ENCODE data around the gene VSIG10L.

VSIG10L gene

DNA sequence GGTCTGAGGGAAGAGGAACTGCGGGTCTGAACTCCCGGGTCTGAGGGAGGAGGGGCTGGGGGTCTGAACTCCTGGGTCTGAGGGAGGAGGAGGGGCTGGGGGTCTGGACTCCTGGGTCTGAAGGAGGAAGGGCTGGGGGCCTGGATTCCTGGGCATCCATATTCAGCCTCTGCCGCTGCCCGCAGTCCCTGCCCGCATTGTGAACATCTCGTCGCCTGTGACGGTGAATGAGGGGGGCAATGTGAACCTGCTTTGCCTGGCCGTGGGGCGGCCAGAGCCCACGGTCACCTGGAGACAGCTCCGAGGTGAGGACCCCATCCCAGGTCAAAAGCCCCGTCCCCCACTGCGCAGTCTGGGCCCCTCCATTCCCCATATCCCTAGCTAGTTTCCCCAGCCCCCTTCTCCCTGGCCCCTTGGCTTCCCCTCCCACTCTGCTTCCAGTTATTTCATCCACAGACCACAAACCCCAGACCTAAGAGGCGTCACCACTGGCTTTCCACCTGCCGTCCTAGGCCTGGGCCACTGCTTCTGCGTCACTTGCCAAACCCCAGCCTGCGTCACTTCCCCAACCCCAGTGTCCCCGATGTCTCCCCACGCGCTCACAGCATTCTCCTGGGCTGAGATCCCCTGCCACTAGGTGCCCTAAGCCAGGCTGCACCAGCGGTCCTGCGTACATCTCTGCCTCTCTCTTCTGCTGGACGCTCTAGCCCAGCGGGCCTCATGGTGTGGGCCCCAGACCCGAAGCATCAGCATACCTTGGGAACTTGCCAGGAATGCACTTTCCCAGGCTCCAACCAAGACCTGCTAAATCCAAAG, 16.6 kb downstream of the VSIG10L start:
- H3K4me3 ChIP-seq (ENCODE audit: low read depth in 1 of 2, low read length in 1 of 2), result no peak overlapping the region
- no peak for TF ChIP-seq CTCF (IDR thresholded peaks at IDR 0.05)
- H3K36me3 ChIP-seq, result no peaks in the 10 kb centered on the region
- H3K27ac ChIP-seq, result no peak overlapping the region
- peaks cover 84% of the 10 kb centered on the region for H3K27me3 ChIP-seq
- H3K9me3 ChIP-seq, result no peaks in the 10 kb centered on the region
- H3K4me1 ChIP-seq (ENCODE audit: control insufficient read depth in 1 of 2, insufficient read depth in 1 of 2, low read depth in 1 of 2, low read length in 1 of 2), result peaks cover 0 to 8% of the 10 kb centered on the region in 2 experiments

DNA sequence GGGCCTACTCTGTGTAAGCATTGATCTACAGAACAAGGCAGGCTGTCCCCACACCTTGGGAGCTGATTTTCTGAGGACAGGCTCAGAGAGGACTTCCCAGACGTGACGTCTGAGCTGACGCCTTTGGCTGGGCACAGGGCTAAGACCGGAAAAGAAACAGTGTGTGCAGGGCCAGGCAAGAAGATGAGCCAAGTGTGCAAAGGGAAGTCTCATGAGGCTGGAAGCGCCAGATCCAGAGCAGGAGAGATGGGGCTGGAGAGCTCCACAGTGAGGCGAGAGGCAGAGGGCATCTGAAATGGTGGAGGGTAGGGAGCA, 17.8 kb downstream of the VSIG10L start:
- Histone ChIP-seq H3K9me3 (no peaks in the 10 kb centered on the region), H3K36me3 (no peaks in the 10 kb centered on the region), H3K4me1 (ENCODE audit: control insufficient read depth in 1 of 2, insufficient read depth in 1 of 2, low read depth in 1 of 2, low read length in 1 of 2) (peaks cover 0 to 8% of the 10 kb centered on the region in 2 experiments), H3K4me3 (ENCODE audit: low read depth in 1 of 2, low read length in 1 of 2) (no peak overlapping the region), H3K27ac (no peak overlapping the region), H3K27me3 (peaks cover 73% of the 10 kb centered on the region)
- no peak for TF ChIP-seq CTCF (IDR thresholded peaks at IDR 0.05)

- no peak for TF ChIP-seq CTCF (IDR thresholded peaks at IDR 0.05)
- peaks cover 72% of the 10 kb centered on the region for H3K27me3 ChIP-seq
- H3K4me1 ChIP-seq (ENCODE audit: control insufficient read depth in 1 of 2, insufficient read depth in 1 of 2, low read depth in 1 of 2, low read length in 1 of 2), result peaks cover 0 to 8% of the 10 kb centered on the region in 2 experiments
- H3K36me3 ChIP-seq, result no peaks in the 10 kb centered on the region
- H3K27ac ChIP-seq, result no peak overlapping the region
- H3K4me3 ChIP-seq (ENCODE audit: low read depth in 1 of 2, low read length in 1 of 2), result no peak overlapping the region
- no peaks in the 10 kb centered on the region for H3K9me3 ChIP-seq
Measured at GRCh38 chr19:51323481-51324166, 18.3 kb downstream of the VSIG10L start.

GRCh38 chr19:51321799-51322198, 20.1 kb downstream of the VSIG10L start:
- Histone ChIP-seq H3K27ac (no peak overlapping the region), H3K36me3 (no peaks in the 10 kb centered on the region), H3K4me3 (ENCODE audit: low read depth in 1 of 2, low read length in 1 of 2) (no peak overlapping the region), H3K27me3 (peaks cover 60% of the 10 kb centered on the region), H3K4me1 (ENCODE audit: control insufficient read depth in 1 of 2, insufficient read depth in 1 of 2, low read depth in 1 of 2, low read length in 1 of 2) (no peaks in the 10 kb centered on the region), H3K9me3 (no peaks in the 10 kb centered on the region)
- TF ChIP-seq CTCF (IDR thresholded peaks at IDR 0.05), result no peak

DNA sequence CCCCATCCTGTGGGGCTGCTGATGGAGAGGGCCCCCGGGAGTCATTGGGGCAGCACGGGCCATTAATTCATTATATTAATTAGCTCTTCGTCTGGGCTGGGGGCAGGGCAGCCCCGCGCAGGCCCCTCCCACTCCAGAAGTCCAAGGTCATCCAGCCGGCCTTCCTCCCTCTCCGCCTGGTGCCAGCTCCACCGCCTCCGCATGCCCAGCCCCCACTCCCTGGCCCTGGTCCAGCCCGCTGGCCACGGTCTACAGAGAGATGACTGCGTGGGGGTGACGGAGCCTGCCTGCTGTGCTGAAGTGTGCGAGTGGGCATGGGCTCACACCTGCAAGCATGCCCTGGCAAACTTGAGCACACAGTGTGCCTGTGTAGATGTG, 21.7 kb downstream of the VSIG10L start:
- no peaks in the 10 kb centered on the region for H3K9me3 ChIP-seq
- peaks cover 46% of the 10 kb centered on the region for H3K27me3 ChIP-seq
- no peak for TF ChIP-seq CTCF (IDR thresholded peaks at IDR 0.05)
- H3K36me3 ChIP-seq, result no peaks in the 10 kb centered on the region
- H3K4me1 ChIP-seq (ENCODE audit: control insufficient read depth in 1 of 2, insufficient read depth in 1 of 2, low read depth in 1 of 2, low read length in 1 of 2), result no peaks in the 10 kb centered on the region
- H3K27ac ChIP-seq, result no peak overlapping the region
- no peak overlapping the region for H3K4me3 ChIP-seq (ENCODE audit: low read depth in 1 of 2, low read length in 1 of 2)

Measured in neutrophil (primary cell).